GM23338 (cell line): Measurements from ENCODE around the gene TMEM131L. TPM values are rescaled to one million over a fixed set of nuclear protein-coding genes. Genes with fewer than 3 reads are reported as not detected.

ENCODE experiments used
- CREB1 ChIP-seq: fragments of 250-450 bp; sonication (Bioruptor Pico); IDR thresholded peaks from 2 replicates; pipeline ENCODE4 v1.5.0; 2020; ENCODE audit warnings: low read depth, mild to moderate bottlenecking, moderate library complexity
- ETS1 ChIP-seq: IDR thresholded peaks from 2 replicates; pipeline ENCODE4 v1.6.1; 2016; ENCODE audit warnings: antibody characterized with exemption
- EZH2 ChIP-seq: fragments of 200-600 bp; sonication (generic); IDR thresholded peaks from one replicate; pipeline ENCODE4 v1.8.0; 2017; ENCODE audit warnings: antibody characterized with exemption, mild to moderate bottlenecking, low read depth; ENCODE audit not compliant: unreplicated experiment
- JUNB ChIP-seq: IDR thresholded peaks from one replicate; pipeline ENCODE4 v1.6.1; 2016; ENCODE audit warnings: antibody characterized with exemption; ENCODE audit not compliant: unreplicated experiment
- STAT1 ChIP-seq: IDR thresholded peaks from one replicate; pipeline ENCODE4 v1.6.1; 2016; ENCODE audit warnings: antibody characterized with exemption; ENCODE audit not compliant: unreplicated experiment
- polyA plus RNA-seq: library from polyadenylated mRNA; unstranded; fragments of >200 nt; fragmentation: Nextera tagmentation; extraction: Ambion mirVana; gene quantifications from 2 replicates; pipeline ENCODE4 v1.2.1, GENCODE V29; 2016
- total RNA-seq: library from RNA; depleted of rRNA; stranded (reverse); fragments of >200 nt; shearing (Covaris generic); gene quantifications from 2 replicates; pipeline ENCODE4 v1.2.3, GENCODE V29; 2014
- TF ChIP-seq, protein P1 (sequence below): fragments of 250-450 bp; sonication (Bioruptor Pico); IDR thresholded peaks from 2 replicates; pipeline ENCODE4 v1.5.0; 2020; ENCODE audit warnings: mild to moderate bottlenecking, moderate library complexity
- TF ChIP-seq, protein P2 (sequence below), 2 experiments: fragments of 200-600 bp in 1 of 2; sonication (generic) in 1 of 2; conservative IDR thresholded peaks; 2 replicates each; pipeline versions ENCODE4 v1.5.1 to v1.6.1; 2016 to 2017; ENCODE audit warnings: antibody characterized with exemption in 2 of 2, low read depth in 2 of 2, mild to moderate bottlenecking in 2 of 2, moderate library complexity in 1 of 2

TMEM131L gene
- total and polyA plus RNA-seq, 2 experiments from 2014 or later = 11.1 to 32.2 TPM

GRCh38 chr4:153497091-153497531 lies 31.0 kb downstream of the TMEM131L start (continued):
- TF ChIP-seq, protein P1, sequence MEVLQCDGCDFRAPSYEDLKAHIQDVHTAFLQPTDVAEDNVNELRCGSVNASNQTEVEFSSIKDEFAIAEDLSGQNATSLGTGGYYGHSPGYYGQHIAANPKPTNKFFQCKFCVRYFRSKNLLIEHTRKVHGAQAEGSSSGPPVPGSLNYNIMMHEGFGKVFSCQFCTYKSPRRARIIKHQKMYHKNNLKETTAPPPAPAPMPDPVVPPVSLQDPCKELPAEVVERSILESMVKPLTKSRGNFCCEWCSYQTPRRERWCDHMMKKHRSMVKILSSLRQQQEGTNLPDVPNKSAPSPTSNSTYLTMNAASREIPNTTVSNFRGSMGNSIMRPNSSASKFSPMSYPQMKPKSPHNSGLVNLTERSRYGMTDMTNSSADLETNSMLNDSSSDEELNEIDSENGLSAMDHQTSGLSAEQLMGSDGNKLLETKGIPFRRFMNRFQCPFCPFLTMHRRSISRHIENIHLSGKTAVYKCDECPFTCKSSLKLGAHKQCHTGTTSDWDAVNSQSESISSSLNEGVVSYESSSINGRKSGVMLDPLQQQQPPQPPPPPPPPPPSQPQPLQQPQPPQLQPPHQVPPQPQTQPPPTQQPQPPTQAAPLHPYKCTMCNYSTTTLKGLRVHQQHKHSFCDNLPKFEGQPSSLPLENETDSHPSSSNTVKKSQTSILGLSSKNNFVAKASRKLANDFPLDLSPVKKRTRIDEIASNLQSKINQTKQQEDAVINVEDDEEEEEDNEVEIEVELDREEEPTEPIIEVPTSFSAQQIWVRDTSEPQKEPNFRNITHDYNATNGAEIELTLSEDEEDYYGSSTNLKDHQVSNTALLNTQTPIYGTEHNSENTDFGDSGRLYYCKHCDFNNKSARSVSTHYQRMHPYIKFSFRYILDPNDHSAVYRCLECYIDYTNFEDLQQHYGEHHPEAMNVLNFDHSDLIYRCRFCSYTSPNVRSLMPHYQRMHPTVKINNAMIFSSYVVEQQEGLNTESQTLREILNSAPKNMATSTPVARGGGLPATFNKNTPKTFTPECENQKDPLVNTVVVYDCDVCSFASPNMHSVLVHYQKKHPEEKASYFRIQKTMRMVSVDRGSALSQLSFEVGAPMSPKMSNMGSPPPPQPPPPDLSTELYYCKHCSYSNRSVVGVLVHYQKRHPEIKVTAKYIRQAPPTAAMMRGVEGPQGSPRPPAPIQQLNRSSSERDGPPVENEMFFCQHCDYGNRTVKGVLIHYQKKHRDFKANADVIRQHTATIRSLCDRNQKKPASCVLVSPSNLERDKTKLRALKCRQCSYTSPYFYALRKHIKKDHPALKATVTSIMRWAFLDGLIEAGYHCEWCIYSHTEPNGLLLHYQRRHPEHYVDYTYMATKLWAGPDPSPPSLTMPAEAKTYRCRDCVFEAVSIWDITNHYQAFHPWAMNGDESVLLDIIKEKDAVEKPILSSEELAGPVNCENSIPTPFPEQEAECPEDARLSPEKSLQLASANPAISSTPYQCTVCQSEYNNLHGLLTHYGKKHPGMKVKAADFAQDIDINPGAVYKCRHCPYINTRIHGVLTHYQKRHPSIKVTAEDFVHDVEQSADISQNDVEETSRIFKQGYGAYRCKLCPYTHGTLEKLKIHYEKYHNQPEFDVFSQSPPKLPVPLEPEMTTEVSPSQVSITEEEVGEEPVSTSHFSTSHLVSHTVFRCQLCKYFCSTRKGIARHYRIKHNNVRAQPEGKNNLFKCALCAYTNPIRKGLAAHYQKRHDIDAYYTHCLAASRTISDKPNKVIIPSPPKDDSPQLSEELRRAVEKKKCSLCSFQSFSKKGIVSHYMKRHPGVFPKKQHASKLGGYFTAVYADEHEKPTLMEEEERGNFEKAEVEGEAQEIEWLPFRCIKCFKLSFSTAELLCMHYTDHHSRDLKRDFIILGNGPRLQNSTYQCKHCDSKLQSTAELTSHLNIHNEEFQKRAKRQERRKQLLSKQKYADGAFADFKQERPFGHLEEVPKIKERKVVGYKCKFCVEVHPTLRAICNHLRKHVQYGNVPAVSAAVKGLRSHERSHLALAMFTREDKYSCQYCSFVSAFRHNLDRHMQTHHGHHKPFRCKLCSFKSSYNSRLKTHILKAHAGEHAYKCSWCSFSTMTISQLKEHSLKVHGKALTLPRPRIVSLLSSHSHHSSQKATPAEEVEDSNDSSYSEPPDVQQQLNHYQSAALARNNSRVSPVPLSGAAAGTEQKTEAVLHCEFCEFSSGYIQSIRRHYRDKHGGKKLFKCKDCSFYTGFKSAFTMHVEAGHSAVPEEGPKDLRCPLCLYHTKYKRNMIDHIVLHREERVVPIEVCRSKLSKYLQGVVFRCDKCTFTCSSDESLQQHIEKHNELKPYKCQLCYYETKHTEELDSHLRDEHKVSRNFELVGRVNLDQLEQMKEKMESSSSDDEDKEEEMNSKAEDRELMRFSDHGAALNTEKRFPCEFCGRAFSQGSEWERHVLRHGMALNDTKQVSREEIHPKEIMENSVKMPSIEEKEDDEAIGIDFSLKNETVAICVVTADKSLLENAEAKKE (CRISPR knock-in tag) = no peak
- TF ChIP-seq EZH2 (no peak), CREB1 (CRISPR knock-in tag) (no peak), STAT1 (no peak), ETS1 (no peak), JUNB (no peak)
- TF ChIP-seq, protein P2, sequence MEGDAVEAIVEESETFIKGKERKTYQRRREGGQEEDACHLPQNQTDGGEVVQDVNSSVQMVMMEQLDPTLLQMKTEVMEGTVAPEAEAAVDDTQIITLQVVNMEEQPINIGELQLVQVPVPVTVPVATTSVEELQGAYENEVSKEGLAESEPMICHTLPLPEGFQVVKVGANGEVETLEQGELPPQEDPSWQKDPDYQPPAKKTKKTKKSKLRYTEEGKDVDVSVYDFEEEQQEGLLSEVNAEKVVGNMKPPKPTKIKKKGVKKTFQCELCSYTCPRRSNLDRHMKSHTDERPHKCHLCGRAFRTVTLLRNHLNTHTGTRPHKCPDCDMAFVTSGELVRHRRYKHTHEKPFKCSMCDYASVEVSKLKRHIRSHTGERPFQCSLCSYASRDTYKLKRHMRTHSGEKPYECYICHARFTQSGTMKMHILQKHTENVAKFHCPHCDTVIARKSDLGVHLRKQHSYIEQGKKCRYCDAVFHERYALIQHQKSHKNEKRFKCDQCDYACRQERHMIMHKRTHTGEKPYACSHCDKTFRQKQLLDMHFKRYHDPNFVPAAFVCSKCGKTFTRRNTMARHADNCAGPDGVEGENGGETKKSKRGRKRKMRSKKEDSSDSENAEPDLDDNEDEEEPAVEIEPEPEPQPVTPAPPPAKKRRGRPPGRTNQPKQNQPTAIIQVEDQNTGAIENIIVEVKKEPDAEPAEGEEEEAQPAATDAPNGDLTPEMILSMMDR (conservative IDR thresholded peaks at IDR 0.05; ENCODE audit: low read depth in 2 of 2) = no peak
